HG03457 (cell line): ENCODE data around the gene MEX3C.

Experiments used
- ATAC-seq: cut with Tn5 transposase; IDR thresholded peaks from one replicate; pipeline ENCODE4 v1.9.1; 2021; ENCODE audit warnings: moderate number of reproducible peaks; ENCODE audit not compliant: unreplicated experiment

The MEX3C gene

DNA sequence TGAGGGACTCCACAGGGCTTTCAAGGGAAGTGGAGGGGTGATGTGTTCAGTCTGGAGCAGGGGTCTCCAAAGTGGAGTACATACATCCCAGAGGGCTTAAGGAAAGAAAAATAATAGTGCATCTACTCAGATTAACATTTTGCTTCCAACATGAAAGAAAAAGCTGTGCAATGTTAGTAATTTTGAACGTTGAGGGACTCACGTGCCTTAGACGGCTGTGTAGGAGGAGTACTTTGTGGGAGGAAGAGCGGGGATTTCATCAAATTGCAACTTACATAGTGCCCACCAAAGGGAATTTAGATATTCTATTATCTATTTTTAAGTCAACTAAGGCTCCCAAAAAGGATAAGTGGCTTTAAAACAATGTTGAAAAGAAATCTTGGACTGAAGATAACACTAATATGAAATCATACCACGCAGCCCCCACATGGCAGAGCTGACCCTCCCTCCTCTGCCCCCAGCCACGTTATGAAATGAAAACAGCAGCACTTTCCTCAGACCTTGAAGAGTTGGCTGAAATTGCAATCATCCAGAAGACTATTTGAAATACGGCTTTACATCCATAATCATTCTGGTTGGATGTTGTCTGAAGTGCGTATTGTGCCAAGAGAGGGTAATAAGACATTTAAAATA is 42.9 kb downstream of the MEX3C start:
- no peak for ATAC-seq

- ATAC-seq = peak; percentile 69
These were observed 43.7 kb downstream of the MEX3C start for GRCh38 chr18:51153659-51154371.

DNA sequence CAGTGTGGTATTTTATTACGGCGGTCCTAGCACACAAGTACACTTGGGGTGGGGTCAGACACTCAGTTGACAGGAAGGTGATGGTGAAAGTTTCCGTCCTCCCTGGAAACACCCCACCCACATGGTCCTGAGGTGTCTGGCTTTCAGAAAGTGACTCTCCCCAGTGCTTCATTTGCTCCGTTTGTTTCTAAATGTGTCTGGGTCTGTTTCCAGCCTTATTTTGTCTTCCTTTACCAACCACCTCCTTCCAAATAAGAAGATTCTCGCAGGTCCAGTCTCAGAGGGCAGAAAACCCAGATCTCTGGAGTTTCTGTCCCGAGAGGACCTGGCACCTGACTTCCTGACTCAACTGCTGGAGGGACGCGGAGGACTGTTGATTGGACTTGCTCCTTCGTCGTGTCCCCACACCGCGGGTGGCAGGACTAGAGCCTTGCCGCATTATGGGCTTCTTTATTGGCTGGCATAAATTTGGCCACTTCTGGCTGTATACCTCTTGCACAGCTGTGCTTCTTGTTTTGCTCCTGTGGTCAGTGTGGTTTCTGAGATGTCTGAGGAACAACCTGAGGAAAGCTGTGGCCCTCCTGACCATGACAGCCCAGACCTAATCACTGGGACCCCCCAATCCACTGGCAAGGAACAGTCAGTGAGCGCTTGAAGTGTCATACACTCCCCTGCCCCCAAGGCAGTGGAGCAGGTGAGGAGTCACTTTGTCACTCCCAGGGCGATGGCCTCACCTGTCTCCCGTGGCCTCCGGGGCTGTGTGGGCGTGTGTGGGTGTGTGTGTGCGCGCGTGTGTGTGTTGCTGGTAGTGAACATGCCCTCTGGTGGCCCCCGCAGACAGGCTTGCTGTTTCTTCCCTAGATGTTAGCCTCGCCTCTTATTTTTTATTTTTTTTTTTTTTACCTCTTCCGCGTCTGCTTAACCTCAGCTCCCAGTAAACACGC is 45.6 kb downstream of the MEX3C start:
- ATAC-seq = peak; percentile 28

DNA sequence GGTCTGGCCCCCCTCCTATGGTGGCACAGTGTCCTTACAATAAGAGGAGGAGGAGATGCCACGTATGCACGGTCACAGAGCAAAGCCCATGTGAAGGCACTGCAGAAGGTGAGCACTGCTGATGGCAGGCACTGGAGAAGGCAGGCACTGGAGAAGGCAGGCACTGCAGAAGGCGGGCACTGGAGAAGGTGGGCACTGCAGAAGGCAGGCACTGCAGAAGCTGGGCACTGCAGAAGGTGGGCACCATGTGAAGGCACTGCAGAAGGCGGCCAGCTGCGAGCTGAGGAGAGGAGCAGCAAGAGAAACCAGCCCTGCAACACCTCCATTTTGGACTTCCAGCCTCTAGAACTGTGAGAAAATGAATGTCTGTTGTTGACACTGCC is 46.3 kb downstream of the MEX3C start:
- no peak for ATAC-seq

DNA sequence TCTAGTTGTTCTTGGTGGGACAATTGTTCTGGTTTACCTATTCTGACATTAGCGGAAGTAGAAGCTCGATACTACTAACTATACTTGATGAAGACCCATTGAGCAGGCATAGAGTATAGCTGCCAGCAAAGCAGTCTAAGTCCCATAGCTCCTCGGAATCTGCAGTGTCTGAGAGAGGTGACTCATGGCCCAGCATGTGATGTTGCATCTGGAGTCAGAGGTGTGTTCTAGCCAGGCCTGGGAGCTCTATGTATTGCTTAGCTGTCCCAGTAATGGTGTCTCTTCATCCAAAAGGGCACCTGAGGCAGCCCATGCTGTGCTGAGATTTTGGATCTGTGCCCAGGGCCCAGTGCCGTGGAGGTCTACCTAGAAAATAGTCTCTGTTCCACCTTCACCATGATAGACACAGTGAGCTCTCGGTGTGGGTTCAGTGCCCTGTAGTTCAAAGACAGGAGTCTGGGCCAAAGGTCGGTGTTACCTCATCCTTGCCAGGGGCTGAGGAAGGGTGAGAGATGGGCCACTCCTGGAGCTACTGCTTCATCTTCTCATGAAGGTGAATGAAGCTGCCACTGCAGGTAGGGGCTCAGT is 47.3 kb downstream of the MEX3C start:
- no peak for ATAC-seq

- no peak for ATAC-seq
These were observed 47.8 kb downstream of the MEX3C start for GRCh38 chr18:51149670-51150069.

- ATAC-seq = no peak
These were observed 50.6 kb downstream of the MEX3C start for GRCh38 chr18:51146909-51147308.

DNA sequence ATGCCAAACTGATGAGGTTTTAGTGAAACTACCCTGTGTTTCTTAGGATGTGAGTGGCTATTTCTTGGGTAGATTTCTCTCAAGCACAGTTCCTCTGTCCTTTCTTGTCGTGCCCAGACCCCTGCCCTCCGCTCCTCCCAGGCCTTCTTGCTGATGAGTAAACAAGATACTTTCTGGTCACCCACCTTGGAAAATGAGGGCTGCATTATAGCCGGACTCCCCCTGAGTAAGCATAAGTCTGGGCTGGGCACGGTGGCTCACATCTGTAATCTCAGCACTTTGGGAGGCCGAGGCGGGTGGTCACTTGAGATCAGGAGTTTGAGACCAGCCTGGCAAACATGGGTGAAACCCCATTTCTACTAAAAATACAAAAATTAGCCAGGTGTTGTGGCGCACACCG is 58.5 kb downstream of the MEX3C start:
- no peak for ATAC-seq

- ATAC-seq = no peak
These were observed 59.6 kb downstream of the MEX3C start for GRCh38 chr18:51137891-51138290.

- no peak for ATAC-seq
These were observed 60.3 kb downstream of the MEX3C start for GRCh38 chr18:51137026-51137729.

GRCh38 chr18:51135795-51136194 is 61.7 kb downstream of the MEX3C start:
- ATAC-seq = no peak

DNA sequence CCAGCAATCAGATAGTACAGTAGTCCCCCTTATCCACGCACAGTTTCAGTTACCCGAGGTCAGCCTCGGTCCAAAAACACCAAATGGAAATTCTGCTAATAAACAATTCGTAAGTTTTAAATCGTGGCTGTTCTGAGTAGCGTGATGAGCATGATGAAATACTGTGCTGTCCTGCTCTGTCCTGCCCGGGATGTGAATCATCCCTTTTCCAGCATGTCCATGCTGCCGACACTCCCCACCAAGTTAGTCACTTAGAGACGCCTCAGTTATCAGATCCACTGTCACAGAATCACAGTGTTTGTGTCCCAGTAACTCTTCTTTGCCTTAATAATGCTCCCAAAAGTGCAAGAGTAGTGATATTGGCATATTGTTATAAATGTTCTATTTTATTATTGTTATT is 62.1 kb downstream of the MEX3C start:
- ATAC-seq = no peak

GRCh38 chr18:51134721-51135120 is 62.8 kb downstream of the MEX3C start:
- no peak for ATAC-seq

GRCh38 chr18:51133580-51134160 is 63.8 kb downstream of the MEX3C start:
- ATAC-seq = no peak

- no peak for ATAC-seq
These were observed 65.1 kb downstream of the MEX3C start for GRCh38 chr18:51132256-51132935.

- ATAC-seq = no peak
These were observed 68.9 kb downstream of the MEX3C start for GRCh38 chr18:51128533-51128932.

GRCh38 chr18:51127664-51128063 is 69.8 kb downstream of the MEX3C start:
- no peak for ATAC-seq

DNA sequence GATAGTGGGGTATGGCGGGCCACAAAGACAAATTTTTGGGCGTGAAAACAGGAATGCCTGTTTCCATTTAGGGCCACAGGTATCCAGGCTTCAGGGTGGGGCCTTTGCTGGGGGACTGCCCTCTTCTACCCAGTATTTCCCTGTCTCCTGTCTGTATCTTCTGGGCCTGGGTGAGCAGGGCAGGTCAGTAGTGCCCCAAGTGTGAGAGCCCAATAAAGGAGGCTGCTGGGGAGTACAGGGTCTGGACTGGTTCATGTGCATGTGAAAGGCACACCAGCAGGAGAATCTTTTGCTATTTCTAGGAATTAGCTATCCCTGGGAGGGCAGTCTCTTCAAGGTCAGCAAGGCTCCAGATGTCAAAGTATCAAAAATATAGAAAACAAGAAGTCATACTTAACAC is 71.5 kb downstream of the MEX3C start:
- no peak for ATAC-seq
